Fibroblast of lung (primary cell): ENCODE data around the gene C15orf39.
"Not testable (repeated sequence)": the region's sequence is repeated elsewhere in the genome, so short reads cannot be mapped to it uniquely, and the experiment has no call there.

Source experiments
- CTCF ChIP-seq, 2 donors: IDR thresholded peaks in 1 of 2; conservative IDR thresholded peaks in 1 of 2; 1 replicate in 1 of 2; 2 replicates in 1 of 2; pipeline ENCODE4 v1.5.1; 2011 to 2012; ENCODE audit warnings: low read length in 2 of 2, control low read depth in 1 of 2, inconsistent platforms in 1 of 2, low read depth in 1 of 2, mild to moderate bottlenecking in 1 of 2
- EZH2 ChIP-seq: IDR thresholded peaks from 2 replicates; pipeline ENCODE4 v1.5.1; 2012; ENCODE audit warnings: low read length, control low read depth, mild to moderate bottlenecking; ENCODE audit errors: missing control alignments

GRCh38 chr15:75259873-75260272, 58.2 kb downstream of the C15orf39 start:
- not testable (repeated sequence) for TF ChIP-seq CTCF (conservative IDR thresholded peaks at IDR 0.05 in 1 of 2, IDR thresholded peaks at IDR 0.05 in 1 of 2; ENCODE audit: low read depth in 1 of 2, low read length in 2 of 2); EZH2
